Activated CD4-positive, CD25-positive, alpha-beta regulatory T cell treated with anti-CD3 and anti-CD28 coated beads, Interleukin-2, amount 50 U/mL, for 16 hours (primary cell): ENCODE results near the gene DYSF.

Experiments used
- DNase-seq: peaks from one replicate; pipeline ENCODE4 v3.0.0-alpha.2; 2020; ENCODE audit warnings: low read depth, low spot score

The DYSF gene

GRCh38 chr2:71614976-71615766 lies 161.8 kb downstream of the DYSF start:
- DNase-seq, result no peak

GRCh38 chr2:71615767-71616730 lies 162.7 kb downstream of the DYSF start:
- no peak for DNase-seq

GRCh38 chr2:71617266-71617665 lies 163.9 kb downstream of the DYSF start:
- DNase-seq, result no peak

GRCh38 chr2:71618327-71619113 lies 165.2 kb downstream of the DYSF start:
- no peak for DNase-seq

GRCh38 chr2:71619230-71619741 lies 165.9 kb downstream of the DYSF start:
- no peak for DNase-seq

- DNase-seq, result no peak
Observed at GRCh38 chr2:71620116-71620515, 166.8 kb downstream of the DYSF start.

GRCh38 chr2:71620851-71621251 lies 167.5 kb downstream of the DYSF start:
- no peak for DNase-seq

- no peak for DNase-seq
Observed at GRCh38 chr2:71629273-71629672, 175.9 kb downstream of the DYSF start.

GRCh38 chr2:71629771-71630453 lies 176.6 kb downstream of the DYSF start:
- no peak for DNase-seq

- DNase-seq, result no peak
Observed at GRCh38 chr2:71630454-71631328, 177.3 kb downstream of the DYSF start.

- no peak for DNase-seq
Observed at GRCh38 chr2:71631411-71631931, 178.1 kb downstream of the DYSF start.

GRCh38 chr2:71633086-71633485 lies 179.7 kb downstream of the DYSF start:
- DNase-seq, result no peak

GRCh38 chr2:71634567-71634966 lies 181.2 kb downstream of the DYSF start:
- no peak for DNase-seq

- no peak for DNase-seq
Observed at GRCh38 chr2:71635798-71636197, 182.4 kb downstream of the DYSF start.

GRCh38 chr2:71637168-71637567 lies 183.8 kb downstream of the DYSF start:
- no peak for DNase-seq

- DNase-seq, result no peak
Observed at GRCh38 chr2:71637736-71638135, 184.4 kb downstream of the DYSF start.

GRCh38 chr2:71639735-71640134 lies 186.4 kb downstream of the DYSF start:
- no peak for DNase-seq

- no peak for DNase-seq
Observed at GRCh38 chr2:71640489-71640888, 187.1 kb downstream of the DYSF start.

- no peak for DNase-seq
Observed at GRCh38 chr2:71643674-71644357, 190.5 kb downstream of the DYSF start.
